ENCODE results near the gene OR10V1.

OR10V1 gene

GRCh38 chr11:59666969-59667368 lies 46.7 kb downstream of the OR10V1 start:
- in situ Hi-C loops (cut with MboI; ENCODE audit: low sequenced_read_pairs, unreplicated experiment): loop anchor here (10.0 kb wide), 1 partner anchor 112 kb away; no protein-coding TSS in a partner anchor
- TF ChIP-seq CTCF (IDR thresholded peaks at IDR 0.05; ENCODE audit: borderline replicate concordance, control extremely low read depth, extremely low read depth, insufficient read depth, missing control alignments): no peak
- DNase-seq (ENCODE audit: low spot score): no peak

Measured in GM13976 (cell line).